PC-3 (cell line): ENCODE data around the gene UBASH3A. TPM values are rescaled to one million over a fixed set of nuclear protein-coding genes. Genes with fewer than 3 reads are reported as not detected.
"Not testable (repeated sequence)": the region's sequence is repeated elsewhere in the genome, so short reads cannot be mapped to it uniquely, and the experiment has no call there.

Experiments used
- ATAC-seq: fragments of 200-7000 bp; cut with Tn5 transposase; 2 replicates; pipeline ENCODE4 v1.9.1; 2020; ENCODE audit warnings: mild to moderate bottlenecking, moderate library complexity
- BruUV-seq: library from RNA; stranded (reverse); fragments of 400-500 nt; replicated peaks from 2 replicates; lab custom pipeline; 2021; lab: Mats Ljungman, UMichigan
- CTCF ChIA-PET: fragments of 300-600 bp; sonication (Branson Sonifier 250); formaldehyde crosslinking; loops from one replicate; lab custom pipeline; 2022; ENCODE audit warnings: antibody characterized with exemption; lab: Charles Lee
- POLR2A ChIA-PET: fragments of 300-600 bp; sonication (Branson Sonifier 250); formaldehyde crosslinking; loops from one replicate; lab custom pipeline; 2022; ENCODE audit warnings: antibody characterized with exemption; ENCODE audit not compliant: unreplicated experiment; lab: Charles Lee
- DNase-seq: peaks from one replicate; pipeline ENCODE4 v3.0.0-alpha.2; 2015
- H2AFZ ChIP-seq: fragments of 300-600 bp; sonication (generic); 2 replicates; pipeline ENCODE4 v1.6.0; 2016; ENCODE audit warnings: antibody characterized with exemption, low read length
- H3F3A ChIP-seq: fragments of 300-600 bp; sonication (generic); one replicate; pipeline ENCODE4 v1.6.0; 2017; ENCODE audit warnings: antibody characterized with exemption, low read length, control low read depth, mild to moderate bottlenecking; ENCODE audit not compliant: unreplicated experiment
- H3K27ac ChIP-seq: fragments of 300-600 bp; sonication (generic); 2 replicates; pipeline ENCODE4 v1.5.1; 2016; ENCODE audit warnings: mild to moderate bottlenecking, low read length
- H3K27me3 ChIP-seq: fragments of 300-600 bp; sonication (generic); 2 replicates; pipeline ENCODE4 v1.6.1; 2016; ENCODE audit warnings: low read length, mixed read lengths
- H3K36me3 ChIP-seq: fragments of 300-600 bp; sonication (generic); 2 replicates; pipeline ENCODE4 v1.6.1; 2016; ENCODE audit warnings: low read depth, mixed run types, low read length, mixed read lengths
- H3K4me1 ChIP-seq: fragments of 300-600 bp; sonication (generic); 2 replicates; pipeline ENCODE4 v1.5.1; 2016; ENCODE audit warnings: low read length; ENCODE audit not compliant: insufficient read depth
- H3K4me2 ChIP-seq: fragments of 300-600 bp; sonication (generic); 2 replicates; pipeline ENCODE4 v1.6.0; 2016; ENCODE audit warnings: low read length
- H3K4me3 ChIP-seq: fragments of 300-600 bp; sonication (generic); 2 replicates; pipeline ENCODE4 v1.5.1; 2016; ENCODE audit warnings: mild to moderate bottlenecking, low read length, mixed read lengths
- H3K79me2 ChIP-seq: fragments of 300-600 bp; sonication (generic); 2 replicates; pipeline ENCODE4 v1.6.1; 2017; ENCODE audit warnings: low read length, mixed read lengths
- H3K9ac ChIP-seq: fragments of 300-600 bp; sonication (generic); 2 replicates; pipeline ENCODE4 v1.6.0; 2016; ENCODE audit warnings: mild to moderate bottlenecking, low read length
- H3K9me2 ChIP-seq: fragments of 300-600 bp; sonication (generic); replicated peaks from 2 replicates; pipeline ENCODE4 v1.6.1; 2016; ENCODE audit warnings: mixed run types, low read length, mixed read lengths
- H3K9me3 ChIP-seq: fragments of 300-600 bp; sonication (generic); 2 replicates; pipeline ENCODE4 v1.6.1; 2016; ENCODE audit warnings: low read length, mixed read lengths
- H4K20me1 ChIP-seq: fragments of 300-600 bp; sonication (generic); 2 replicates; pipeline ENCODE4 v1.6.1; 2016; ENCODE audit warnings: low read length, mixed read lengths
- EZH2 ChIP-seq: fragments of 300-600 bp; sonication (generic); IDR thresholded peaks from one replicate; pipeline ENCODE4 v1.6.1; 2017; ENCODE audit warnings: antibody characterized with exemption, mild to moderate bottlenecking, low read length; ENCODE audit not compliant: unreplicated experiment
- EZH2phosphoT487 ChIP-seq: fragments of 300-600 bp; sonication (generic); IDR thresholded peaks from 2 replicates; pipeline ENCODE4 v1.6.1; 2018; ENCODE audit warnings: mild to moderate bottlenecking, antibody characterized with exemption, low read length, borderline replicate concordance
- intact Hi-C: fragments of 100-400 bp; cut with micrococcal nuclease; formaldehyde crosslinking; loops from 2 replicates; pipeline ENCODE4 v1.9.0; 2023
- total RNA-seq: library from RNA; depleted of rRNA; stranded (reverse); fragments of >200 nt; gene quantifications from 2 replicates; pipeline ENCODE4 v1.2.3, GENCODE V29; 2014
- TF ChIP-seq, protein P1 (sequence below): fragments of 300-600 bp; sonication (generic); conservative IDR thresholded peaks from 2 replicates; pipeline ENCODE4 v1.5.1; 2017; ENCODE audit warnings: antibody characterized with exemption, low read depth, mild to moderate bottlenecking, low read length

The UBASH3A gene
- total RNA-seq, 1 experiment from 2014 or later: 1.0 TPM

DNA sequence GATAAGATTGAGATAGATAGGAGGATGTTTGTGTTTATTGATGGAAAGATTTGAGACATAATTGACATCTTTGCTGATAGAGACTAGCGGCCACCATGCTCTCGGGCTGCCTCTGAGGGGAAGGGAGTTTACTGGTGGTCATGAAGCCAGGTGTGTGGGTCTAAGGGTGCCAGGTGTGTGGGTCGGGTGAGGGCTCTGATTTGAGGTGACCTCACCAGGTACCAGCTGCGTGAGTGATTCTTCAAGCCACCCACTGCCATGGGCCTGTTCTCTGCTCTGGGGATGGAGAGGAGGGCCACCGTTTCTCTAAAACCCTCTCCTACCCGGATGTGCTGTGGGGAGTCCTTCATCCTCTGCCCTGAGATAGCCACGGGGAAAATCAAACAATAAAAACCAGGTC lies 3.2 kb downstream of the UBASH3A start:
- no peaks in the 10 kb centered on the region for H3K79me2 ChIP-seq
- no peak overlapping the region for H3K9ac ChIP-seq
- ATAC-seq: no peak
- no TSS peak for BruUV-seq
- POLR2A ChIA-PET: no interaction called here
- H3K9me3 ChIP-seq: no peaks in the 10 kb centered on the region
- CTCF ChIA-PET: no interaction called here
- no peak overlapping the region for H3K4me2 ChIP-seq
- no peaks in the 10 kb centered on the region for H3F3A ChIP-seq
- no peak overlapping the region for H3K27ac ChIP-seq
- intact Hi-C loops: no loop called here
- no peaks in the 10 kb centered on the region for H3K27me3 ChIP-seq
- TF ChIP-seq EZH2: no peak
- TF ChIP-seq, protein P1, sequence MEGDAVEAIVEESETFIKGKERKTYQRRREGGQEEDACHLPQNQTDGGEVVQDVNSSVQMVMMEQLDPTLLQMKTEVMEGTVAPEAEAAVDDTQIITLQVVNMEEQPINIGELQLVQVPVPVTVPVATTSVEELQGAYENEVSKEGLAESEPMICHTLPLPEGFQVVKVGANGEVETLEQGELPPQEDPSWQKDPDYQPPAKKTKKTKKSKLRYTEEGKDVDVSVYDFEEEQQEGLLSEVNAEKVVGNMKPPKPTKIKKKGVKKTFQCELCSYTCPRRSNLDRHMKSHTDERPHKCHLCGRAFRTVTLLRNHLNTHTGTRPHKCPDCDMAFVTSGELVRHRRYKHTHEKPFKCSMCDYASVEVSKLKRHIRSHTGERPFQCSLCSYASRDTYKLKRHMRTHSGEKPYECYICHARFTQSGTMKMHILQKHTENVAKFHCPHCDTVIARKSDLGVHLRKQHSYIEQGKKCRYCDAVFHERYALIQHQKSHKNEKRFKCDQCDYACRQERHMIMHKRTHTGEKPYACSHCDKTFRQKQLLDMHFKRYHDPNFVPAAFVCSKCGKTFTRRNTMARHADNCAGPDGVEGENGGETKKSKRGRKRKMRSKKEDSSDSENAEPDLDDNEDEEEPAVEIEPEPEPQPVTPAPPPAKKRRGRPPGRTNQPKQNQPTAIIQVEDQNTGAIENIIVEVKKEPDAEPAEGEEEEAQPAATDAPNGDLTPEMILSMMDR: no peak
- no peak for TF ChIP-seq EZH2phosphoT487
- no peak overlapping the region for H2AFZ ChIP-seq
- peaks cover 15% of the 10 kb centered on the region for H3K4me1 ChIP-seq
- H3K9me2 ChIP-seq: no peaks in the 10 kb centered on the region
- no peak overlapping the region for H3K4me3 ChIP-seq
- no peak for DNase-seq
- H3K36me3 ChIP-seq: no peaks in the 10 kb centered on the region
- H4K20me1 ChIP-seq: no peaks in the 10 kb centered on the region

DNA sequence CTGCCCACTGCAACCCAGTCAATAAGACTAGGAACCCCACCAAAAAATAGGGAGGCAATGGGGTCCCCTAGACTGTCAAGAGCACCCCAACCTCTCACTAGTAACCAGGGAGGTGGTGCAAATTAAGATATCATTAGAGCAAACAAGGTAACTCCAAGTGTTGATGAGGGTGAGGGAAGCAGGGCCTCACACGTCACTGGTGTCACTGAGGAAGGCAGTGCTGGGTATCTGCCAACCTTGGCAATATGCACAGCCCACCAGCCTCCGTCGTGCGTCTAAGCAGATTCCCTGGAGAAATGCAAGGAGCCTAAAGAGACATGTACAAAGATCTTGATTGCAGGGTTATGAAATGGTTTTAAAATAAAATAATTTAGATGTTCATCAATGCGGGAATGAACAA lies 3.8 kb downstream of the UBASH3A start:
- POLR2A ChIA-PET: no interaction called here
- no peak for DNase-seq

DNA sequence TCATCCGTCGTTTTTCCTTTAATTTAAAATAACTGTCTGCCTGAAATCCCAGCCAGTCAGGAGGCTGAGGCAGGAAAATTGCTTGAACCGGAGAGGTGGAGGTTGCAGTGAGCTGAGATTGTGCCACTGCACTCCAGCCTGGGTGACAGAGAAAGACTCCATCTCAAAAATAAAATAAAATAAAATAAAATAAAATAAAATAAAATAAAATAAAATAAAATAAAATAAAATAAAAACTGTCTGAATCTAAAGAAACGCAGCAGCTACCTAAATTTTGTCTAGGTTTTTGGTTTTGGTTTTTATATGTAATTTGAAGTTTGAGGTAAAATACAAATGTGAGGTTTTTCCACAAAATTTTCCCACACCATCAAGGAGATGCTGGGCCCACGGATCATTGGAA lies 5.0 kb downstream of the UBASH3A start:
- H3K27me3 ChIP-seq, DNase-seq, BruUV-seq, H3F3A ChIP-seq, H2AFZ ChIP-seq, CTCF ChIA-PET, intact Hi-C loops, H3K4me3 ChIP-seq, H3K9me2 ChIP-seq, H3K9me3 ChIP-seq, H4K20me1 ChIP-seq, H3K27ac ChIP-seq, H3K79me2 ChIP-seq, H3K36me3 ChIP-seq, H3K9ac ChIP-seq, H3K4me2 ChIP-seq, H3K4me1 ChIP-seq, ATAC-seq: not testable (repeated sequence)
- POLR2A ChIA-PET: interaction anchor here (0.6 to 0.7 kb wide), 2 partner anchors 15 to 790 kb away, joined by 3 to 5 read pairs; no protein-coding TSS in a partner anchor

More for the DNA sequence above, 3.8 kb downstream of the UBASH3A start:
- CTCF ChIA-PET: no interaction called here
- ATAC-seq: no peak
- no peaks in the 10 kb centered on the region for H3K9me3 ChIP-seq
- no peaks in the 10 kb centered on the region for H3K27me3 ChIP-seq
- H3K4me3 ChIP-seq: no peak overlapping the region
- no peak overlapping the region for H3K4me2 ChIP-seq
- no peak overlapping the region for H3K9ac ChIP-seq
- no TSS peak for BruUV-seq
- TF ChIP-seq EZH2: no peak
- TF ChIP-seq EZH2phosphoT487: no peak
- TF ChIP-seq, protein P1: no peak
- no peaks in the 10 kb centered on the region for H4K20me1 ChIP-seq
- H3K27ac ChIP-seq: no peak overlapping the region
- intact Hi-C loops: no loop called here
- H3K9me2 ChIP-seq: no peaks in the 10 kb centered on the region
- H3K36me3 ChIP-seq: no peaks in the 10 kb centered on the region
- H3F3A ChIP-seq: no peaks in the 10 kb centered on the region
- H2AFZ ChIP-seq: no peak overlapping the region
- H3K79me2 ChIP-seq: no peaks in the 10 kb centered on the region
- H3K4me1 ChIP-seq: peaks cover 15% of the 10 kb centered on the region
